ENCODE results near the gene PLB1.
A peak's percentile ranks its signal among the peaks of the same experiment; 100 is the strongest.

The PLB1 gene

DNA sequence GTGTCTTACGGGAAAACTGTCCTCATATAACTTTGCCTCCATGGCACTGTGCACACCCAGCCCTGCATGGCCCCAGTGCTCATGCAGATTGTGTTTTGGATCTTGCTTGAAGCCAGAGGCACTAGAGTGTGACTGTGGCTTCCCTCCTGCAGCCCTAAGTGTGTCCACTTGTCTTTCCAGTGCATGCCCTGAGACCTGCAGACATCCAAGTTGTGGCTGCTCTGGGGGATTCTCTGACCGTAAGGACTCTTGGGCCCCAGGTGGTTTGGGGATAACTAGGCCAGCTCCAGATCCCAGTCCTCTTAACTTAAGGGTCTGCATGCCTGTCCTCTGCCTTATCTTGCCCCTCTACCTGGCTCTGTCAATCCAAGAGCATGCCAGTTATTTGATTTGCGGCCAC, 96.6 kb downstream of the PLB1 start:
- DNase-seq (ENCODE audit: low read depth), result no peak

DNA sequence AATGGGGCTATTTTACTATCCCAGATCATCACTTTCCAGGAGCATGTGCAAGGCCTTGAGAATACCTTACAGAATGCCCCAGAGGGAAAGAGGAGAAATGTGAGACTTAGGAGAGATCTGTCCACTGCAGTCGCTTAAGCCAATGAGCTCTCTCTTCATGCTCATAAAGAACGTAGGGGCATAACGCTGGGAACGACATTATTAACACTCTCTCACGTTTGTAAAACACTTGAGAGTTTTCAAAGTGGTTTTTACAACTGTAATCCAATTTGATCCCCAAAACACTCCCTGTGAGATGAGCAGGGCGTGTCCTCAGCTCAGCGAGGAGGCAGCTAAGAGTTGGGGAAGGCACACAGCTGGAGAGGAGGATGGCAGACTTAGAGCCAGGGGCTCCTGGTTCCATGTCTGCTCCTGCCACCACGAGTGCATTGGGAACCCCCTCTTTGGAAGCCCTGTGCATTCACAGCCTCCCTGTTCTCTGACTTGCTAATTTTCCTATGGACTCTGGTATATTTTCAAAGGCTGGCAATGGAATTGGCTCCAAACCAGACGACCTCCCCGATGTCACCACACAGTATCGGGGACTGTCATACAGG, 97.4 kb downstream of the PLB1 start:
- no peak for DNase-seq (ENCODE audit: low read depth)

DNA sequence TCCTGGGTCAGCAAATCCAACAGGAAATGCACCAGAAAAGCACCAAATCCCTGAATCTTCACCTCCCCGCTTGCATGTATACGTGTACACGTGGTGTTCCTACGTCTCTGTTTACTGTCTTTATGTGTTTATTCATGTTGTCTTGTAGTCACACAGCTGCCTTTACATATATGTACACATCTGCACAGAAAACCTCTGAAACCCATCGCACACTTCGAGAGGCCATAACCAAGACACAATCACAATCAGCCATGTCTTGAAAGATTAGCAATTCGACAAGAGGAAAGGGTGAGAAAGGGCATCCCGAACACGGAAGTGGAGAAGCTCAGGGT, 98.1 kb downstream of the PLB1 start:
- DNase-seq (ENCODE audit: low read depth), result no peak

DNA sequence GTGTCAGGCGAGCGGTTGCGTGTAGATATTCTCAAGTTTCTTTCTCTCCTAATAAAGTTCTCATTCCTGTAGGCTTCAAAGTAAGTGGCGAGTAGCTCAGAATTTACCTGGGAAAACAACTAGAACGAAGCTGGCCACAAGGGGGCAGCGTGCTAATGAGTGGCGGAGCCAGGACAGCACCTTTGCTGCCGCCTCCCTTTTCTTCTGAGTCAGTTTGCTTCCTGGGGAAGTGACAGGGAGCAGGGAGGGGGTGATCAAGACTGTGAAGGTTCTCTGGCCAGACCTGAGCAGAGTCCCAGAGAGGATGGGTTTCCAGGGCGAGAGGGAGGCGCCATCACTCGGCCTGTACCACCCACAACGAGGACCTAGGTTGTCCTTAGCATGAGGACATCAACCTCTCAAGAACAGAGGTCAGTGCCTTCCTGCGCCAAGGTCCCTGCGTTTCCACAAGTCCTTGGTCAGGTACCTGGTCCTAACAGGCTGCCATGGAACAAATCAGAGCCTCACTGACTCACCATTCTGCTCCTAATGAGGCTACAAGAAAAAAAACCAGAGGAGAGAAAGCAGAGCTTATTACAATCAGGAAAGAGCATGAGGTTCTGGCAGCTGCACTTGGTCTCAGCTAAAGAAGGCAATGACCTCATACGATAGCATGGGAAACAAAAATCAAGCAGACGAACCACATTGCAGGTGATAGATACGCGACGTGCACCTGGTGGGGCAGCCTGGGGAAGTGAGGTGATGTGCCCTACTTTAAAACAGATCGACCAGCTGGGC, 98.7 kb downstream of the PLB1 start:
- DNase-seq (ENCODE audit: low read depth), result peak; percentile 55

DNA sequence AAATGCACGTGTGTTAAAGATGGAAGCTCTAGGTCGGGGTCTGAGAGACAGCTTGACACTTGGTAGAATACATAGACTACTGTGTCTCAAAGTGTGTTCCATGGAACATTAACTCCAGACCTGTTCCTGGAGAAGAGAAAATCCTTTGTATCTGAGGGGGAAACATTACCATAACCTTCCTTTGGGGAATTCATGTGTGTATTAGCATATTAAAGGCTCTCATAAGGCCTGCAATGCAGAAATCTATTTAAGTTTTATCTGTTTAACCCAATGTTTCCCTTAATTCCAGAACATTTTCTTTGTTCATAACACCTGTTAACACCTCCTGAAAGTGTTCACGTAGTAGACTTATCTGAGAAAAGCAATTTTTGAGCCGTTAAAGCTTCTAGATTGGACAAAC, 99.5 kb downstream of the PLB1 start:
- no peak for DNase-seq (ENCODE audit: low read depth)

DNA sequence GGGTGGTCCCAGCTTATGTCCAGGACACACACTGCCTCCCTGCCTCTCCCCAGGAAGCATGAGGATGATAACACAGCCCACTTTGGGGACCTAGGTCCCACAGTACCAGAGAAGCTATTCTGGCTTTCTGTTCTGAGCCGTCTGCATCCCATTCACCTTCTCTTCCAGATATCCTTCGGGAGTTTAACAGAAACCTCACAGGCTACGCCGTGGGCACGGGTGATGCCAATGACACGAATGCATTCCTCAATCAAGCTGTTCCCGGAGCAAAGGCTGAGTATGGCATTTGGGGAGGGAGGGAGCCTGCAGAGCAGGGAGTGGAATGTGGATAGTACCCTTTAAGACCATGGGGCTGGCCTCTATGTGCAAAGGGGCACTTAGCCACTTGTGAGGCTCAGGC, 102.6 kb downstream of the PLB1 start:
- DNase-seq (ENCODE audit: low read depth), result no peak

DNA sequence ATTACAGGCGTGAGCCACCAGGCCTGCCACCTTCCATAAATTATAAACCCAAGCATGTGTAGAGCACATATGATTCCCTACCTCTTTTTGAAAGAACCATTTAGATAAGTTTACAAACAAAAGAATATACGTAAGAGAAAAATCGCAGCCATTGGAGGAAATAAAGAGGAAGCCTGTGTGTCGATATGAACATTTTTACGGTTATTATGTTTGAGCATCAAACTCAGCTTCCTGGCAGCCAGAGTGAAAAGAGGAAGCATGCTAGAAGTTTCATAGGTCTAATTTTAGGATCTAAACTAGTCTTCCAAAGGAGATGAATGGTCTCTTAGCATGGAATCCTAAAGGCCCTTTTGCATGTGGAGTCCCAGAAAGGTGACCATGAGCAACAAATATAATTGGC, 104.3 kb downstream of the PLB1 start:
- DNase-seq (ENCODE audit: low read depth), result no peak

DNA sequence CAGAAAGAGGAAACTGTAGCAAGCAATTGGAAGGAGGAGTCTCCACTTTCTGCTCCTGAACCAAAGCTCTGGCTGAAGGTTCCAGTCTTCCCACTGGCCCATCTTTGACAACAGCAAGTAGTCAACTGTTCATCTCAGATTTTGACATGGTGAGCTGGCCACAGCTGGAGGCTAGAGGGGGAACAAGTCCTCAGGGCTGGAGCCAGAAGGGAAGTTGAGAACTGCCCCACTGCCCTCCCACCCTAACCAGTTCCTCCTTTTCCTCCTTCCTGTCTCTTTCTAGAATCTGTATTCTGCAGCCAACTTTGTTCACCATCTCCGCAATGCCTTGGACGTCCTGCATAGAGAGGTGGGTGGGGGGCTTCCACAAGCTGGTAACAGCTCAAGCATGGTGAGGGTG, 105.8 kb downstream of the PLB1 start:
- no peak for DNase-seq (ENCODE audit: low read depth)

DNA sequence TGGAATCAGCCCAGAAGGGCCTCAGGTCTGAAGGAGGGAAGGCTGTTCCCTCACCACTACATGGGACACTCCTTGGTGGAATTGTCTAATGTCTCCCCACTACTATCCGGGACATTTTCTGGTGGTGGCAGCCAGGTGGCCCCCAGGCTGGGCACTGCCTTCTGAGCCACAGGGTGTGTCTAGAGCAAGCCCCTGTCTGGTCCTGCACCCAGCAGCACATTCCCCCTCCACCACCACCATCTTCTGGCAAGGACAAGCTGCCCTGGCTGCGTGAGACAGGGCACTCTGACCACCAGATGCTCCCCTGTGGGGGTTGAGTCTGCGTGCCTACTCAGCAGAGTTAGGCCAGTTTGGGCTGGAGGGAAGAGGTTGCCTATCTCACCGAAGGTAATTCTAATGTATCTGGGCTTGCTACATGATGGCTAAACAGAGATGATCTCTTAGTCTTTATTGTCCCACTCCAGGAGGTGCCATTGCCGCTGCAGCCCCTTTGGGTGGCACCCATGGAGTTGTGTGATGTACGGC, 106.3 kb downstream of the PLB1 start:
- no peak for DNase-seq (ENCODE audit: low read depth)

DNA sequence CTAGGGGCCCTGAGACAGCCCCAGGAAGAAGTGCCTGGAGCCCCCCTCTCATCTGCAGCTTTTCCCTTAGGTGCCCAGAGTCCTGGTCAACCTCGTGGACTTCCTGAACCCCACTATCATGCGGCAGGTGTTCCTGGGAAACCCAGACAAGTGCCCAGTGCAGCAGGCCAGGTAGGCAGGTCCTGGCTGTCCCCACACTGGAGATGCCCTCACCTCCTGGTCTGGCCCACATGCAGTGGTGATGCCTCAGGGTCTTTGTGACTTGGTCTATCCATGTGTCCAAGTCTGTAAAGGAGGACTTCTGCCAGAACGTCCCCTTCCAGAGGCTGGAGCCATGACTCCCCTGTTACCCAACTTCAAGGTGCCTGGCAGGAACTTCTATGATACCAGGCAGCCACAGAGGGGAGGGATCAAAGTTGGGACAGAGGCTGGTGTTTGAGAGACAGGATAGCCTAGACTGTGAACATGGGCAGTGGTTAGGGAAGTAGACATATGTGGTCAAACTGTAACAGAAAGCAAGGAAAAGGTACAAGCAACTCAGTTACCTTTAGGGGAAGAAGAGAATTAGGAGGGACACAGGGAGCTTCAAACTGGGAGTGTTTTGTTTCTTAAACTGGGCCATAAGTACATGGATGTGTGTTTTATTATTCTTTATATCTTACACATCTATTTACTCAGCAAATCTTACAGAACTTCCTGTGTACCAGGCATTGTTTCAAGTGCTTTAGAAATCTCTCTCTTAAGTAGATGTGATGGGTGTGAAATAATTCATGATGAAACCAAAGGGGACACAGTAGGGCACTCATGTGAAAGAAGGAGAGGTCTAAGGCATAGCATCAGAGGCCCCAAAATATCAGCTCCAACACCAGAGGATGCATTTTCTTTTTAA, 107.1 kb downstream of the PLB1 start:
- DNase-seq (ENCODE audit: low read depth), result no peak

DNA sequence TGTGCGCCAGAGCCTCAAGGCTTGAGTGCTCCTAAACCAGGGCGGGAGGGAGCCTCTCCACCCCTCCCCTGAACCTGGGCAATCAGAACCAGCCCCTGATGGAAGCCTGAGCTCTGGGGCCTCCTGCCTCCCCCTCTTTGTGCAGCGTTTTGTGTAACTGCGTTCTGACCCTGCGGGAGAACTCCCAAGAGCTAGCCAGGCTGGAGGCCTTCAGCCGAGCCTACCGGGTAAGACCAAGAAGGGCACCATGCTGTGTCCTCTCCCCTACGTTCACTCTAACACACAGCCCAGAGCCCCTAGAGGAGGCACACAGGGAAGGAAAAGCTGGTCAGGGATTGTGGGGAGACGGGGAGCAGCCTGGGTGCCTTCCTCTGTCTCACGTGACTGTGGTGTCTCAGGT, 108.0 kb downstream of the PLB1 start:
- DNase-seq (ENCODE audit: low read depth), result no peak

DNA sequence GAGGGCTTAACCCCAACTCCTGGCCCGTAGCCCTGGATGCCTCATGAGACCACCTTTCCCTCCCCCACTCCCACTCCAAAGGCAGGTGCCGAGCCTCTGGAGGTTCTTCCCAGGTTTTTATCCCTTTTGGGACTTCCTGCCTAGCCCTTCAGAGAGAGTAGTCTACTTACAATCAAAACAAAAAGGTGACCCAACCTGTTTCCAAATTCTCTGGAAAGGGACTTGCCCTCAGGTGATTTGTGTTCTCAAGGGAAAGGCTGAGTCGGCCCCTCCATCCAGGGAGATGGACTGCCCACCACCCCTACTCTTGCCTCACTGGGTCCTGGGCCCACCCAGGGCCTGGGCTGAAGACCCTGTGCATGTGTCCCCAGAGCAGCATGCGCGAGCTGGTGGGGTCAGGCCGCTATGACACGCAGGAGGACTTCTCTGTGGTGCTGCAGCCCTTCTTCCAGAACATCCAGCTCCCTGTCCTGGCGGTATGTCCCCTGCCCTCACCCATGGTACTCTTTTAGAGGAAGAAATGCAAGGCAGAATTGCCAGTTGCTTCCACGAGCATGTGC, 108.5 kb downstream of the PLB1 start:
- DNase-seq (ENCODE audit: low read depth), result no peak

DNA sequence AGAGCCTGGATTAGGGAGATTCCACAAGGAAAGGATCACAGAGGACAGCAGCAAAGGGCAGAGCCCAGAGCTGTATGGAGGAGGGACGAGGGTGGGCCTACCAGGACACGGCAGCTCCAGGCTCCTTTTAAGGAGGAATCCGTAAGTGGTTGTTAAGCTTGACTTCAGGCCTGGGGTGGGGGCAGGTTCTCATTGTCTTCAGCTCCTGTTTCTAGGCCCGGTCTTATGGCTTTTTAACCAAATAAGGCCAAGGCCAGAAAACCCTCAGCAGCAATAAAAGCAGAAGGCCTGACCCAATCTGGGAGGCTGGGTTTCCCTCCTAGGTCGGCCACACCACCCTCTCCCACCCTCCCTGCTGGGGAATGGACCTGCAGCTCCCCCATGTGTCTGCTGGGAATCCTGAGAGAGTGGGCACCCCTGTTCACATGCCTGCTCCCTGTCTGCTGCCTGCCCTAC, 111.2 kb downstream of the PLB1 start:
- DNase-seq (ENCODE audit: low read depth), result no peak

DNA sequence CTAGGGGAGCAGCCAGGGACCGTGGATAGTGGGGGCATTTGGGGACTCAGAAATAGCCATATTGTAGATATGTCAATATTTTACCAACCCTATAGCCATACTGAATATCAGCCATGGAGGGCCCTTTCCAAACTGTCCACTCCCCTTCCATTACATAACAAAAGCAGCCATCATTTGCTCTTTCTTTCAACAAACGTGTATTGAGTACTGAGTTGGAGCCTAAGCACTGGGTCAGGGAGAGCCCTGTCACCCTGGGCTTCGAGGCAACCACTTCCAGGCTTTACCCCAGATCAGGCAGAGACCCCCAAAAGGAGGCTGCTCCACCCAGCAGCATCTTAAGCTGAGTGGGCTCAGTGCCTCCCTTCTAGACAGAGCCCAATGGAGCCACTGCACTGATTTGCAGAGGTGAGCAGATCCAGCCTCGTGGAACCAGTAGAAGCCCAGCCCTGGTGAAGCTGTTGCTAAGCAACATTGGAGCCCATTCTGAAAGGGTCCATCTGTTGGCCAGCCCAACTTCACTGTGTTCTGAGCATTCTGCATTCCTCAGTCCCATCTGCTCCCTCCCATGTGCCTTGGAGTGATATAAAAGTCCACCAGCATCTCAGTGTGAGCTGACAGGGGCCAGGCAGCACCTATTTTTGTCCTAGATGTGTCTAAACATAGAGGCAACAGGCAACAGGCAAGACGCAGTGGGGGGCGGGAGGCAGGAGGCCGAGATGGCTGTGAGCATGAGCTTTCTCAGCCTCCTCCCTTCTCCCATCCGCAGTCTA, 112.1 kb downstream of the PLB1 start:
- DNase-seq (ENCODE audit: low read depth), result no peak

DNA sequence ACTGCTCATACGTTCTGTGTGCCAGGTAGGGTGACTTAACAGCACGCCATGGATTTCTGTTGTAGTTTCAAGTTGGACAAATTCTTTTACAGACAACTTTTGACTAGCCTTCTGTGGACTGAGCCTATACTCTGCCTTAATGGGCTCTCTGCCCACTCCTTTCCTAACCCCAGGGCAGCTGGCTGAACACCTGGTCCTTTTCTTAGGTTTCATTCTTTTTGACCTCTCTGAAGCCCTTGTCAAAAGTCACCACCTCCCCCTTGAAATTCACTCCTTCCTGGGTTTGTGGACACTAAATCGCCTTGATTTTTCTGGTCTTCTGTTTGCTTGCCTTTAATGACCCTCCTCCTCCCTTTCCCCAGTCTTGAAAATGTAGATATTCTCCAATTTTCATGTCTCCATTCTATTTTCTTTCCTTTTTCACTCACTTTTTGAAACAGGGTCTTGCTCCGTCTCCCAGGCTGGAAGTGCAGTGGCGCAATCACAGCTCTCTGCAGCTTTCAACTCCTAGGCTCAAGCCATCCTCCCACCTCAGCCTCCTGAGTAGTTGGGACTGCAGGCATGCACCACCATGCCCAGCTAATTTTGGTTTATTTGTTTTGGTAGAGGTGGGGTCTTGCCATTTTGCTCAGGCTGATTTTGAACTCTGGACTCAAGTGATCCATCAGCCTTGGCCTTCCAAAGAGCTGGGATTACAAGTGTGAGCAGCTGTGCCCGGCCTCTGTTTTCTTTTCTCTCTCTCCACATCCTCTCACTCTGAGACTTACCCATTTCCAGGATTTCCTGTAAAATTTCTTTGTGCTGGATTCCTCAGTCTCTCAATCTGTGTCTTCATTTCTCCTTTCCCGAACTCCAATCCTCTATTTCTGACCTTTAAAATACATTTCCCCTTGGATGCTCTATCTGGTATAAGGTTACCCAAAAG, 112.9 kb downstream of the PLB1 start:
- no peak for DNase-seq (ENCODE audit: low read depth)

DNA sequence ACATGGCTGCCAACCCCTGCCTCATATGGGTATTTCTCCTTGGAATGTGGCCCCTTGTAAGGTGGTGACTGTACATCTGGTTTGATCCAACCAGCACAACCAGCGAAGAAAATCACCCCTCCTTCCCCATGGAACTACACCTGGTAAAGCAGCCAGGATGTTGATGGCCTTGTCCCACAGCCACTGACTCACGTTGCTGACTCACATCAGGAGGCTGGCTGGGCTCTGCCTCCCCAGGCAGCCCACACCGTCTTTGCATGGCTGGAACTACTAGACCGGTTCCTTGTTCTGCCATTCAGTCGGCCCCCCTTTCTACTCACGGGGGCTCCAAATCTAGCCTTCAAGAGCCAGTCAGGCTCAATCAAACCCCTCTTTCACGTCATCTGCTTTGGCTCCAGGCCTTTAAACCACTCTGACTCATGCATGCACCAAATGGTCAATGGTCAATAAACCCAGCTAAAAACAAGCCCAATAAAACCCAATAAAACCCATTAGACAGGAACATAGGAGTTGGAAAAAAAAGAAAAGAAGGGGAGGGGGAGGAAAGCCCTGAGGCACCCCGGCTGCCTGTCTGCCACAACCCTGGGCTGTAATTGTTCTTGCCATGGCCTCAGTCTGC, 114.8 kb downstream of the PLB1 start:
- DNase-seq (ENCODE audit: low read depth), result peak; percentile 68

DNA sequence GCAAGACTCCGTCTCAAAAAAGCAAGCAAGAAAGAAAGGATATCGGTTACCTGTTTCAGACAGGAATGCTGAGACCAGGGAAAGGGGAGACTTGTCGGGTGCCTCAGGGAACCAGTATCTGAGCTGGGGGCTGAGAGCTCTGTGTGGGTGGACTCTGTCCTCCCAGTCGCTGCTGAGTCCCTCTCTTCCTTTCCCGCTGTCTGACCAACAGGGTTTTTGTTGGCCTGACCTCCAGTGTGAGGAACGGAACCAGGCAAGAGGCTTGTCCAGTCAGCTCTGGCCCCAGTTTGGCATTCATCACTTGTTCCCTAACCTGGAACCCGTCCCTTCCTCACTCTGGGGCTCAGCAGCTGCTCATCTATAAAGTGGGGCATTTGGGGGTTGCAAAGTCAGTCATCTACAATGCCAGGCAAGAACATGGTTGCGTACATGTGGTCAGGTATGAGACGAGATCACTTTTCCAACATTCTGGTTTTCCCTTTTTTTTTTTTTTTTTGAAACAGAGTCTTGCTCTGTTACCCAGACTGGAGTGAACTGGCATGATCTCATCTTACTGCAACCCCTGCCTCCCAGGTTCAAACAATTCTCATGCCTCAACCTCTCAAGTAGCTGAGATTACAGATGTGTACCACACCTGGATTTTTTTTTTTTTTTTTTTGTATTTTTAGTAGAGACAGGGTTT, 116.4 kb downstream of the PLB1 start:
- DNase-seq (ENCODE audit: low read depth), result no peak

DNA sequence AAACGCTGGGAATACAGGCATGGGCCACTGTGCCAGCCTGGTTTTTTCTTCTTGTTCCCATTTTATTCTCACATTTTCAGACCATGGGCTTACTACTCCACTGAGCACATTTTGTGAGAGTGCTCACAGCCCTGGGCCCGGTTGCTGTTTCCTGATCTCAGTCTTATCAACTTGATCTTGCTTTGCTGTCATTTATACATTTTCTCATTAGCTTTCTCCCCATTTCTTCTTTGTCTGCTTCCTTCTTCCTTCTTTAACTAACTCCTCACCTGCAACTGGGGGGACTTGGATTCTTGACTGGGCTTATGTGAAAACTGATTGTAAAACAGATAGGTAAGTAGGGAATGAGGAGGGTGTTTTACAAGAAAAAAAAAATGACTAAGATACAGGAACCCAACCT, 117.3 kb downstream of the PLB1 start:
- no peak for DNase-seq (ENCODE audit: low read depth)

DNA sequence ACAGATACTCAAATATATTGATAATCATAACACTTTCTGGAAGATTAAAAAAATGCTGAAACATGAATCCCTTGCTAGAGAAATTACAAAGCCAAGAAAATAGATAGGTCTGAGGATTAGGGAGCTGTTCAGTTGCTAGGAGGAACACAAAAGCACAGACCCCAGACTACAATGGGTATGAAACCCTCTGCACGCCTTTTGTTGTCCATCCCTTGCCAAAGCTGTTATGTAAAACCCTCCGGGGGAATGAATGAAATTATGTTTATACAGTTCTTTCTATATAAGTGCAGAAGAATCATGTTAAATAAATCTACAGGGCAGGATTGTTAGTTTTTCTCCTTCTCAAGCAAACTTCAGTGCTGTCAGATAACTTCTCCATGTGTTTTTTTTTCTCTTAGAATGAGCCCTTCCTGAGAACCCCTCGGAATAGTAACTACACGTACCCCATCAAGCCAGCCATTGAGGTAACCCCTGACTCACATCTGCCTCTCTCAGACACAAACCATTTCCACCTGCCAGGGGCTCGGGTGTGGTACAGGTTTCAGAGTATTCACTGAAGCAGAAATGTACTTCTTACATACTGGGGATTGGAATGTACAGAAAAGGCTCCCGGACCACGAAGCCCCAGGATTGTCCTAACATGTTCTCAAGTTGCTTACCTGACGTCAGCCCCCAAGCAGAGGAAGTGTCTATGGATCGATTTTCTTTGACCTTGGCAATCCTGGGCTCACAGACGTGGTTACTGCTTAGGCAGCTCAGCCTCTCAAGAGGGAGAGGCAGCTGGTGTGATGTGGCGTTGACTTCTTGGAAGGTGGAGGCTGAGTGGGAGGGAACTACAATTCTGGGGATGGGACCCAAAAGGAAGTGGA, 118.0 kb downstream of the PLB1 start:
- DNase-seq (ENCODE audit: low read depth), result no peak
